Upper lobe of right lung (tissue), 1 donor: ENCODE data around the gene GXYLT2. TPM values are rescaled to one million over a fixed set of nuclear protein-coding genes. Genes with fewer than 3 reads are reported as not detected.

Experiments
- ATAC-seq: fragments of 200-7000 bp; cut with Tn5 transposase; one replicate; pipeline ENCODE4 v1.9.1; 2020; ENCODE audit warnings: mild to moderate bottlenecking, moderate library complexity
- DNase-seq: peaks from one replicate; pipeline ENCODE4 v3.0.0-alpha.2; 2020
- H3K27ac ChIP-seq: fragments of 200-600 bp; one replicate; pipeline ENCODE4 v1.8.0; 2022
- H3K27me3 ChIP-seq: fragments of 200-600 bp; one replicate; pipeline ENCODE4 v1.8.0; 2022; ENCODE audit warnings: mild to moderate bottlenecking
- H3K36me3 ChIP-seq: fragments of 200-600 bp; one replicate; pipeline ENCODE4 v1.8.0; 2022
- H3K4me1 ChIP-seq: fragments of 200-600 bp; one replicate; pipeline ENCODE4 v1.8.0; 2022
- H3K4me3 ChIP-seq: fragments of 200-600 bp; one replicate; pipeline ENCODE4 v1.8.0; 2022; ENCODE audit warnings: mild to moderate bottlenecking
- H3K9me3 ChIP-seq: fragments of 200-600 bp; one replicate; pipeline ENCODE4 v1.8.0; 2022
- intact Hi-C: fragments of 100-400 bp; cut with DNase I; formaldehyde crosslinking; loops from one replicate; pipeline ENCODE4 v1.11.0; 2022
- total RNA-seq: library from RNA; stranded (reverse); fragmentation: NEBNext Ultra II Directional; extraction: Animal tissue kit (Norgen Biotek cat#: 25700); gene quantifications from one replicate; pipeline ENCODE4 v1.2.1, GENCODE V29; 2021
- TF ChIP-seq, protein P1 (sequence below): fragments of 200-600 bp; IDR thresholded peaks from one replicate; pipeline ENCODE4 v1.8.0; 2022; ENCODE audit warnings: antibody characterized with exemption
- donor health status: DM: no; HTN: yes; CAD: no; lungs with severe emphysema.

Gene GXYLT2
- total RNA-seq, 1 donor from 2014 or later = 8.4 TPM

DNA sequence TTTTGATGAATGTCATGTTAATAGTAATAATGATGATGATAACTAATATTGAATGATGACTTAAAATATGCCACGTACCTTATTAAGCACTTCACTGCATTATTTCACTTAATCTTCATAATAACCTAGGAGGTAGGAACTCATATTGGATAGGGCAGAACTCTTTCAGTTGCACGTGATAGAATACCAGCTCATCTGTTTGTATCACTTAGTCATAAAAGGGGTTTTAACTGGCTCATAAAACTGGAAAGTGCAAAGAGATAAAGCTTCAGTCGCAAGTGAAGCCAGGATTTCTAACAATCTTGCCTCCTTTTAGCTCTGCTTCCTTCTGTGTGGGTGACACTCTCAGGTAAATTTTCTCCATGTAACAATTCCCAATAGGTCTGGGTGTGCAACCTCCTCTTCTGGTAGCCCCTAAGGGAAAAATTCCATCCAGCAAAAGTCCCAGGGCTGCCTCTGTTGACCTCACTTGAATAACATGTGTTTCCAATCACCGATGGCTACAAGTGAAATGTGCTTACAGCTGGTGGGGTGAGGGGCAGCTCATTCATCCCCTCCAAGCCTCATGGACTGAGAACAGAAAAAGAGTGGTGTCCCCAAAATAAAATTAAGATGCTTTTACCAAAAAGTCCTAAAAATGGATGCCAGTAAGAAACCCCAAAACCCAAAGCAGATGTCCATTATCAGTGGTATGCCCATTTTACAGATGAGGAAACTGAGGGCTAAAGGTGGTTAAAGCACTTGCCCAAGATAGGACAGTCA is 9.3 kb downstream of the GXYLT2 start:
- no peak overlapping the region for H3K27ac ChIP-seq
- TF ChIP-seq, protein P1, sequence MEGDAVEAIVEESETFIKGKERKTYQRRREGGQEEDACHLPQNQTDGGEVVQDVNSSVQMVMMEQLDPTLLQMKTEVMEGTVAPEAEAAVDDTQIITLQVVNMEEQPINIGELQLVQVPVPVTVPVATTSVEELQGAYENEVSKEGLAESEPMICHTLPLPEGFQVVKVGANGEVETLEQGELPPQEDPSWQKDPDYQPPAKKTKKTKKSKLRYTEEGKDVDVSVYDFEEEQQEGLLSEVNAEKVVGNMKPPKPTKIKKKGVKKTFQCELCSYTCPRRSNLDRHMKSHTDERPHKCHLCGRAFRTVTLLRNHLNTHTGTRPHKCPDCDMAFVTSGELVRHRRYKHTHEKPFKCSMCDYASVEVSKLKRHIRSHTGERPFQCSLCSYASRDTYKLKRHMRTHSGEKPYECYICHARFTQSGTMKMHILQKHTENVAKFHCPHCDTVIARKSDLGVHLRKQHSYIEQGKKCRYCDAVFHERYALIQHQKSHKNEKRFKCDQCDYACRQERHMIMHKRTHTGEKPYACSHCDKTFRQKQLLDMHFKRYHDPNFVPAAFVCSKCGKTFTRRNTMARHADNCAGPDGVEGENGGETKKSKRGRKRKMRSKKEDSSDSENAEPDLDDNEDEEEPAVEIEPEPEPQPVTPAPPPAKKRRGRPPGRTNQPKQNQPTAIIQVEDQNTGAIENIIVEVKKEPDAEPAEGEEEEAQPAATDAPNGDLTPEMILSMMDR = no peak
- no peak overlapping the region for H3K4me3 ChIP-seq
- intact Hi-C loops = no loop called here
- no peak for ATAC-seq
- no peaks in the 10 kb centered on the region for H3K36me3 ChIP-seq
- no peaks in the 10 kb centered on the region for H3K9me3 ChIP-seq
- no peak for DNase-seq
- no peaks in the 10 kb centered on the region for H3K27me3 ChIP-seq
- H3K4me1 ChIP-seq = peaks cover 7% of the 10 kb centered on the region

GRCh38 chr3:72897758-72898007 is 9.8 kb downstream of the GXYLT2 start:
- intact Hi-C loops = no loop called here
- Histone ChIP-seq H3K4me3 (no peak overlapping the region), H3K27ac (no peak overlapping the region), H3K9me3 (no peaks in the 10 kb centered on the region), H3K36me3 (no peaks in the 10 kb centered on the region), H3K27me3 (no peaks in the 10 kb centered on the region), H3K4me1 (peaks cover 7% of the 10 kb centered on the region)
- no peak for DNase-seq
- TF ChIP-seq, protein P1 = no peak
- ATAC-seq = no peak

GRCh38 chr3:72899349-72899765 is 11.5 kb downstream of the GXYLT2 start:
- H3K36me3 ChIP-seq = no peaks in the 10 kb centered on the region
- DNase-seq = no peak
- H3K27ac ChIP-seq = no peak overlapping the region
- H3K9me3 ChIP-seq = no peaks in the 10 kb centered on the region
- H3K27me3 ChIP-seq = no peaks in the 10 kb centered on the region
- no peak for ATAC-seq
- intact Hi-C loops = no loop called here
- peaks cover 7% of the 10 kb centered on the region for H3K4me1 ChIP-seq
- no peak overlapping the region for H3K4me3 ChIP-seq
- TF ChIP-seq, protein P1 = no peak

DNA sequence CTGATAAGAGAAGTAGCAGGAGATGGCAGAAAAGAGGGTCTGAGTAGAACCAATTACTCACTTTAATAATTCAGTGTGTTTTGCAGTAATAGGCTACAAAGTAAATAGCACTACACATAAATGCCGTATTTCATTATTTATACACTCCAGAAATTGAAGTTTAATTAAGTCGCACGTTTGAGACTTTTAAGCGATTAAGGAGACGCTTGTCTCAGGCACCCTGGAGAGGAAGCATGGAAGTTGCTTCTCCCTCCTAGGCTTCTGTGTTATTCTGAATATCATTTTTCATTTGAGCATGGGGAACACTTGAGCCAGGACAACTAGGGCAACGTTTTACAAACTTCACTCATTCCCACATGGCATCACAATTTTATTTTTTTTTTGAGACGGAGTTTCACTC is 12.2 kb downstream of the GXYLT2 start:
- no peak for DNase-seq
- Histone ChIP-seq H3K4me3 (no peak overlapping the region), H3K27me3 (no peaks in the 10 kb centered on the region), H3K4me1 (peaks cover 7% of the 10 kb centered on the region), H3K9me3 (no peaks in the 10 kb centered on the region), H3K27ac (no peak overlapping the region), H3K36me3 (no peaks in the 10 kb centered on the region)
- intact Hi-C loops = no loop called here
- TF ChIP-seq, protein P1 = no peak
- ATAC-seq = no peak

GRCh38 chr3:72901840-72902239 is 14.0 kb downstream of the GXYLT2 start:
- H3K27ac ChIP-seq = no peak overlapping the region
- DNase-seq (no peak), ATAC-seq (no peak)
- H3K4me1 ChIP-seq = peaks cover 5% of the 10 kb centered on the region
- intact Hi-C loops = no loop called here
- TF ChIP-seq, protein P1 = no peak
- no peaks in the 10 kb centered on the region for H3K9me3 ChIP-seq
- H3K4me3 ChIP-seq = no peak overlapping the region
- H3K36me3 ChIP-seq = no peaks in the 10 kb centered on the region
- H3K27me3 ChIP-seq = no peaks in the 10 kb centered on the region

DNA sequence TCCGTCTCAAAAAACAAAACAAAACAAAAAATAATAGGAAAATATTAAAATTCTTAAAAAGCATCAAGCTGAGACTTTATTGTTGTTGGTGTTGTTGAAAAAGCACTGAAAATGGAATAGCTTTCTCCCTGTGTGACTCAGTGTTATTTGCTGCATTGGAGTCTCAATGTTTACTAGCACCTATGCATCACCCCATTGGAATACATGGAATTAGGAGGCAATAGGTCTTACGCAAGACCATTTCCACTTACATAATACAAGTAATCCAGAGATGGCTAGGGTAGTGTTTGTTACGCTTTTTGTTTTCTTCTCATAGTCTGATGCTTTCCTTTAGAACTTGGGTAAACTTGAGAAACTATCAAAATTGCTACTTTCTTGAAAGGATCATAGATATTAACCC is 15.2 kb downstream of the GXYLT2 start:
- Histone ChIP-seq H3K9me3 (no peaks in the 10 kb centered on the region), H3K36me3 (no peaks in the 10 kb centered on the region), H3K27ac (no peak overlapping the region), H3K27me3 (no peaks in the 10 kb centered on the region), H3K4me3 (no peak overlapping the region), H3K4me1 (no peaks in the 10 kb centered on the region)
- peak; percentile 58 for ATAC-seq
- DNase-seq = no peak
- TF ChIP-seq, protein P1 = no peak
- intact Hi-C loops = no loop called here
